Stimulated activated CD8-positive, alpha-beta memory T cell treated with anti-CD3 and anti-CD28 coated beads, Interleukin-12 subunit alpha, Interleukin-12 subunit beta, amount 100 ng/mL, for 1 hour (primary cell): Measurements from ENCODE around the gene NDUFS5.
"Not testable (repeated sequence)": the region's sequence is repeated elsewhere in the genome, so short reads cannot be mapped to it uniquely, and the experiment has no call there.

Experiments
- DNase-seq: peaks from one replicate; pipeline ENCODE4 v3.0.0-alpha.2; 2020; ENCODE audit warnings: low read depth

NDUFS5 gene

DNA sequence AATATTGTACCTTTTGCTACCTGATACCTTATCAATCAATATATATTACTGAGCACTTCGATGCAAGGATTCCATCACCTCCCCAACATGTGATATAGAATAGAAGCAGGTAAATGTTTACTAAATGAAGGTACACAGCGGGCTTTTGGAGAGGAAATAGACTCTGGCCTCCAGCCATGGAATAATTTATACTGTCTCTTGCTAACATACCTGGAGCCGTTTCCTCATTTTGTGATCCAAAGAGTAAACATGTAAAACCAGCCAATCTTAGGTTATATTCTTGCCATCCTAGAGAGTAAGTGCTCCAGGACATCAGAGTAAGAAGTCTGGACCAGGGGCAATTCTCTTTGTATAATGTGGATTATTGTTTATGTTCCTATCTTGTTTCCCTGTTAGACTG, 39.4 kb downstream of the NDUFS5 start:
- DNase-seq: no peak

GRCh38 chr1:39068227-39068626, 42.1 kb downstream of the NDUFS5 start:
- DNase-seq: not testable (repeated sequence)

GRCh38 chr1:39071557-39071956, 45.4 kb downstream of the NDUFS5 start:
- DNase-seq: not testable (repeated sequence)

DNA sequence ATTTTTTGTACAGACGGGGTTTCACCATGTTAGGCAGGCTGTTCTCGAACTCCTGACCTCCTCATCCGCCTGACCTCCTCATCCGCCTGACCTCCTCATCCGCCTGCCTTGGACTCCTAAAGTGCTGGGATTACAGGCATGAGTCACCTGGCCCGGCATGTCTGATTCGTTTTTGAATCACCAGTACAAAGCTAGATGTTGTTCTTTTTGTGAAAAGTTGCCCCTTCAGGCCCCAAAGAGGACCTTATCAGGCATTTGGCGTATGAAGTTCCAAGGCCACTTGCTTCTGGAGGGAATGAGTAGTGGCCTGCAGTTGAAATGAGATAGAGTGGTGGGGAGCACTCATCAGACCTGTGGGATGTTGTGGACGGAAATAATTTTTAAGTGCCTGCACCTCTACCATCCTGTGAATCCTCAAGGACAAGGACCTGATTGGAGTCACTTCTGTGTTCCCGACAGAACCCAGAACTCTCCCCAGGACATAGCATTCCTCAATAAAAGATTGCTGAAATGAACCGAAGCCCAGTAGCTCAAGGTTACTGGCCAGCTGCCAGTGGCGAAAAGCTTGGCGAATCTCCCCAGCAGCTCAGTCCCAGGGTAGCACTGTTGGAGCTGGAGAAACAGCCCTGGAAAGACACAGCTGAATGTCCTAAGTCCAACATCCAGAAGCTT, 50.1 kb downstream of the NDUFS5 start:
- no peak for DNase-seq

GRCh38 chr1:39076799-39077148, 50.6 kb downstream of the NDUFS5 start:
- DNase-seq: no peak

DNA sequence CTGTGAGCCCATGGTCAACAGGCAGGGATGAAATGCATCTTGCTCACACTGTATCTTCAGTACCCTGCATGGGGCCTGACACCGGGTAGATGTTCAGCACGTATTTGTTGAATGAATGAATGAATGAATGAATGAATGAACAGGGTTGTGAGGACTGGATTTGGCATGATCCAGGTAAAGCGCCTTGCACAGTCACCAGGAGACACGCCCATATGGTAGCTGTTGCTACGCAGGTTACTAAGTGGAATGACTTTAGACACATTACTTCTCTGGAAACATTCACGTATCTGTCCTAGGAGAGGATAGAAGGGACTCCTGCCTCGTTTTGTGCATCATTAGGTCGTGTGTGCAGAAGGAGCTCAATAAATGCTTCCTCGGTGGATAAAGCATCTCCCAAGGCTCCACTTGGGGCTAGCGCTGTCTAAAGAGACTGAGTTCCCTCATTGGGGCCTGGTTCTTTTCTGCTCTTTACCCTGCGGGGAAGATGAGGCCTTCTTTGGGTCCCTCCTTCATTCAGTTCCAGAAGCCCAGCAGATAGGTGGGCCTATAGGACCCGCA, 54.2 kb downstream of the NDUFS5 start:
- DNase-seq: no peak

GRCh38 chr1:39080831-39081270, 54.7 kb downstream of the NDUFS5 start:
- DNase-seq: no peak

DNA sequence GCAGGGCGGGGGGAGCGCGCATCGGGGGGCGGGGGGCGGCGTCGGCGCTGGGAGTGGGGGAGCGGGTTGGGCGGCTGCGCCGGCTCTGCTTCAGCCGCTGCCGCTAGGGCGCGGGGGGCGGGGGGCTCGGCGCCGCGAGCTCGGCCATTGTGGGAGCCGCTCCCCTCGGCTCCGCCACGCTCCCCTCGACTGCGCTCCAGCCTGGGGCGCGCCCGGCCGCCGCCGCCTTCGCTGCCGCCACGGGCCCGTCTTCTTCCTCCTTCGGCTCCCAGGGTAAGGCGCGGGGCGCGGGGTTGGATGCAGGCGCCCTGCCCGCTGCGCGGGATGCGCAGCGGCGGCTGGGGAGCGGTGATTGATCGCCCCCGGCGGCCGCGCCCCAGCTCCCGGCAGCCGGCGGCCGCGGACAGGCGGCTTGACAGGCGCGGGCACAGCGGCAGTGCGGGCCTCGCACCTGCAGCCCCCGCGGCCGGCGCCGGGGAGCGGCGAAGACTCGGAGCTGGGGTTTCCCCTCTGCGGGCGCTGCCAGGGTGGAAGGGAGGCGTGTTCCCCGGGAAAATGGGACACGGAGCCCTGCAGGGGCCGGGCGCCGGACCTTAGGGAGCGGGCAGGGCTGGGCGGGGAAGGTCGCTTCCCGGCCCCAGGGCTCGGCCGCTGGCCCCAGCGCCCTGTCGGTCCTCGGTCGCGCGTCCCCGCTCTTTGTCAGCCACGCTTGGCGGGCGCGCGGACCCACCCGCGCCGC, 55.3 kb downstream of the NDUFS5 start:
- no peak for DNase-seq

DNA sequence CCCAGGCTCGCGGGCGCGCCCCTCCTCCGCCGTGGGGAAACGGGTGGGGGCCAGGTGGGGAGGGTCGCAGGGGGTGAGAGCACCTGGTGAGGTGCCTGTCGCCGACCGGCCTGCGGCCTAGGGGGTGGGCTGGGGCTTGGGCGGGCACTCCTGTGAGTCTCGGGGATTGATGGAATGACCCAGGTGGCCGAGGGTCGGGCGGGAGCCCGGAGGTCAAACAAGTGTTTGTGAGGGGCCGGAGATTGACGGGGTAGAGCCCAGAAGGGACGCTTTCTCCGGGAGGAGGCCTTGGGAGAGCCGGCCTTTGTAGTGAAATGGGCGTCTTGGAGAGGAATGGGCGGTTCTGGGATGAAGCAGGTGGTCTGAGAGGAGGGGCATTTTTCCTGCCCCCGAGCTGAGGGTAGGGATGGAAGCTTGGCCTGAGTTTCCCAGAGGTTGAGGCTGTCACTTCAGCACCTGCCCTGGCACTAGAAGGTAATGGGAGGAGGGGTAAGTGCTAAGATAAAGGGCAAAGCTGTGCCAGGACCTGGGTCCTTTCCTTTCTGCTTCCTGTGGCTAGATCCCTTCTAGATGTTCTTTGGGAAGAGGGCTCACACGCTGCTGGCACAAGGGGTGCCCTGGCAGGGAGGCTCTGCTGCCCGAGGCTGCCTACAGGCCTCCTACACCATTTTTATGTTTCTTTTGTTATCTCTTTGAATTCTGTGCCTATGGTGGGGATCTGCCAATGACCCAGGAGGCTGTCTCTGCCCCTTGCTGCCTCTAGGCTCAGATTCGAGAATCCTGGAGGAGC, 56.1 kb downstream of the NDUFS5 start:
- DNase-seq: no peak

DNA sequence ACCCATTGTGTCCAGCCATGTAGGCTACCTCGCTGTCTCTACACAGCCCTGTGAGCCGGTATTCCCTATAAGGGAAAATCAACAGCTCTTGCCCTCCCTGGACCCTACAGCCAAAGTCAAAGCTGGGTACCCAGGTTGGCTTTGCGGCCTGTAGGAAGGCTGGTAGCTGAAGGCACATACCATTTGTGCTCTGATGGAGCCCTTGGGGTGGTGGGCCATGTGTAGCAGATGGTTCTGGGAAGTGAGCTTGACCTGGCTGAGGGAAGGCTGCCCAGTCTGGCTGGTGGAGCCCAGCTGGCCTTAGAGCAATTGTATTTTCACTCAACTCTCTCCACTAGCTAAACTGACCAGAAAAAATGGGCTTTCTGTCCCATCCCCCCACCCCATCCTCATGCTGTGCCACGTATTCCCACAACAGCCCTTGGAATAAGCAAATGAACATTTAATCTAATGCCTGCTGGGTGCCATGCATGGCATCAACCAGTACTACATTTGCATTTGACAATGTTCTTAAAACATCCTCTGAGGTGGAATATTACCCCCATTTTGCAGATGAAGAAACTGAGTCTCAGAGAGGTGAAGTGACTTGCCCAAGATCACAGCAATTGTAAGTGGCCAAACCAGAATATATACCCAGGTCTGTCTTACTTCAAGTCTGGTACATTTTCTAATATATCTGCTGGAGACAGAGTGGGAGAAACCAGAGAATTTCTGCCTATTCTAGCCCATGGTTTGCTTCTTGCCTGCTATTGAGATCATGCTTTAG, 56.8 kb downstream of the NDUFS5 start:
- no peak for DNase-seq

- DNase-seq: no peak
These were observed 58.0 kb downstream of the NDUFS5 start for GRCh38 chr1:39084191-39084590.
